Activated CD8-positive, alpha-beta memory T cell treated with anti-CD3 and anti-CD28 coated beads, Interleukin-2, amount 10 ng/mL, durations not matched to agents 7 days and 5 days (primary cell): ENCODE measurements around the gene TLCD1. TPM values are rescaled to one million over a fixed set of nuclear protein-coding genes. Genes with fewer than 3 reads are reported as not detected.
"Not testable (repeated sequence)": the region's sequence is repeated elsewhere in the genome, so short reads cannot be mapped to it uniquely, and the experiment has no call there.

Experiments
- ATAC-seq: fragments of 150-1000 bp; cut with Tn5 transposase; one replicate; pipeline ENCODE4 v1.10.0; 2021; ENCODE audit warnings: moderate library complexity
- CTCF ChIA-PET: fragments of 350-600 bp; sonication (Branson Sonifier 250); formaldehyde crosslinking; loops from one replicate; lab custom pipeline; 2021; ENCODE audit warnings: antibody characterized with exemption; lab: Charles Lee
- DNase-seq: peaks from one replicate; pipeline ENCODE4 v3.0.0-alpha.2; 2020
- H3K27ac Mint-ChIP-seq: one replicate; pipeline ENCODE4 v1.8.0; 2021; ENCODE audit warnings: mild to moderate bottlenecking, mixed read lengths
- H3K27me3 Mint-ChIP-seq: one replicate; pipeline ENCODE4 v1.8.0; 2021; ENCODE audit warnings: mixed read lengths
- H3K36me3 Mint-ChIP-seq: one replicate; pipeline ENCODE4 v1.8.0; 2021; ENCODE audit warnings: mild to moderate bottlenecking, mixed read lengths
- H3K4me1 Mint-ChIP-seq: one replicate; pipeline ENCODE4 v1.8.0; 2021; ENCODE audit warnings: mixed read lengths
- H3K4me3 Mint-ChIP-seq: one replicate; pipeline ENCODE4 v1.8.0; 2021; ENCODE audit warnings: mild to moderate bottlenecking, moderate library complexity, mixed read lengths
- H3K9me3 Mint-ChIP-seq: one replicate; pipeline ENCODE4 v1.8.0; 2022; ENCODE audit warnings: low read depth, mixed read lengths
- total RNA-seq, 2 experiments: library from RNA; stranded (reverse); gene quantifications; one replicate each; pipeline ENCODE4 v1.2.3, GENCODE V29; 2021

TLCD1 gene
- total RNA-seq, 2 experiments from 2014 or later: 3.2 to 5.6 TPM

DNA sequence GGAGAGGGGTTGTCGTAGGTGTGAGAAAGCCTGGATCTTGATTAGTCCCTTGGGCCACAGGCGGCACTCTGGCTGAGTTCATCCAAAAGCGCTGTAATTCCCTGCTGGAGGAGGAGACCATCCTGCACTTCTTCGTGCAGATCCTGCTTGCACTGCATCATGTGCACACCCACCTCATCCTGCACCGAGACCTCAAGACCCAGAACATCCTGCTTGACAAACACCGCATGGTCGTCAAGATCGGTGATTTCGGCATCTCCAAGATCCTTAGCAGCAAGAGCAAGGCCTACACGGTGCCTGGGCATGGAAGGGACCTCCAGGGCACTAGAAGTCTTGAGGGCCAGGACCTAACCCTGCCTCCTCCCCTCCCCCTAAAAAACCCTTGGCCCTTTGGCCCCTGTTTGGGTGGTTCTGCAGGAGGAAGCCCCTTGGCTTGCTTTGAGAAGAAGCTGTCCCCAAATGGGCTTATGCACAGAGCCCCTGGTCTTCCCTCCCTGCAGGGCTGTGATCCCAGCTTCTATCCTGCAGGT lies 8.7 kb upstream of the TLCD1 start:
- Mint-ChIP-seq H3K9me3 (peaks cover 2% of the 10 kb centered on the region), H3K36me3 (peaks cover 14% of the 10 kb centered on the region), H3K27me3 (no peaks in the 10 kb centered on the region), H3K4me3 (no peak overlapping the region), H3K4me1 (peaks cover 24% of the 10 kb centered on the region), H3K27ac (no peak overlapping the region)
- ATAC-seq (no peak), DNase-seq (no peak)
- CTCF ChIA-PET: interaction anchor here (1.3 to 12.9 kb wide), 3 partner anchors 8 to 218 kb away, joined by 3 to 591 read pairs (median 6); partner anchors contain the start of gene TRAF4

DNA sequence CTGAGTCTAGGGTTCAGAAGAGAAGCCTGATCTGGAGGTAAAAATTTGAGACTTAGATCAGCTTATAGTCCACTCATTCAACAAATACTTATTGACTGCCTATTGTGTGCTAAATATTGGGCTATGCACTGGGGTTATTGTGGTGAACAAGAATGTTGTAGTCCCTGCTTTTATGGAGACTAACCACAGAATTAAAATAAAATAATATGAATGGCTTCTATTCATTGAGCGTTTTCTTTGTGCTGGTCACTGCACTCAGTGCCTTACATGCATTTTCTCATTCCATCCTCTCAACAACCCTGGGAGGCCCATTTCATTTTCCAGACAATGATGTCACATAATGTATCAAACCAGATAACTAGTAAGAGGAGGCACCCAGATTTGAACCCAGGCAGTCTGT lies 7.3 kb upstream of the TLCD1 start:
- CTCF ChIA-PET: interaction anchor here (1.5 to 12.9 kb wide), 2 partner anchors 13 to 109 kb away, joined by 6 to 591 read pairs; partner anchors contain the start of genes FAM222B and TRAF4
- ATAC-seq: no peak
- peaks cover 5% of the 10 kb centered on the region for H3K36me3 Mint-ChIP-seq

DNA sequence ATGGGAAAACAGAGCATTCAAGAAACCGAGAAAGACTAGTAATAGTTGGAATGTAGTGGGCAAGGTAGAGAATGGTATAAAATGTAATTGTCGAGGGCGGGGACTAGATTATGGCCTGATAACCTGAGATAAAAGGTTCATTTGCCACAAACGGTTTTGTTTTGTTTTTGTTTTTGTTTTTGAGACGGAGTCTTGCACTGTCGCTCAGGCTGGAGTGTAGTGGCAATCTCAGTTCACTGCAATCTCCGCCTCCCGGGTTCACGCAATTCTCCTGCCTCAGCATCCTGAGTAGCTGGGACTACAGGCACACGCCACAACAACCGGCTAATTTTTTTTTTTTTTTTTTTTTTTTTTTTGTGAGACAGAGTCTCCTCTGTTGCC lies 3.9 kb upstream of the TLCD1 start:
- H3K27ac Mint-ChIP-seq: peak overlapping the region; percentile 1
- H3K9me3 Mint-ChIP-seq: no peaks in the 10 kb centered on the region
- no peak for DNase-seq
- no peak overlapping the region for H3K4me3 Mint-ChIP-seq
- ATAC-seq: no peak
- peaks cover 22% of the 10 kb centered on the region for H3K4me1 Mint-ChIP-seq
- H3K27me3 Mint-ChIP-seq: no peaks in the 10 kb centered on the region
- CTCF ChIA-PET: interaction anchor here (1.7 to 12.9 kb wide), 3 partner anchors 17 to 41 kb away, joined by 5 to 591 read pairs (median 7); partner anchors contain the start of gene TRAF4
- H3K36me3 Mint-ChIP-seq: peaks cover 4% of the 10 kb centered on the region

More for the DNA sequence above, 7.3 kb upstream of the TLCD1 start:
- Mint-ChIP-seq H3K27ac (no peak overlapping the region), H3K27me3 (no peaks in the 10 kb centered on the region), H3K4me1 (peaks cover 21% of the 10 kb centered on the region), H3K4me3 (no peak overlapping the region), H3K9me3 (no peaks in the 10 kb centered on the region)
- no peak for DNase-seq

GRCh38 chr17:28728364-28729200 lies 2.5 kb upstream of the TLCD1 start, which contains the start of gene NEK8:
Gene NEK8, plus strand, starts transcription at chr17:28728788. Its CDS starts 26 bp downstream, at chr17:28728814.
- H3K27me3 Mint-ChIP-seq: no peaks in the 10 kb centered on the region
- H3K36me3 Mint-ChIP-seq: peaks cover 17% of the 10 kb centered on the region
- H3K4me3 Mint-ChIP-seq: peak within 1 kb of the TSS; percentile 91
- CTCF ChIA-PET: interaction anchor here (1.1 to 12.9 kb wide), 23 partner anchors 9 to 400 kb away, joined by 3 to 591 read pairs (median 17); partner anchors contain the start of genes BLTP2, DHRS13, FAM222B and FLOT2
- H3K9me3 Mint-ChIP-seq: no peaks in the 10 kb centered on the region
- DNase-seq (peak; percentile 99), ATAC-seq (peak; percentile 52)
- H3K27ac Mint-ChIP-seq: peak within 1 kb of the TSS; percentile 94
- peaks cover 34% of the 10 kb centered on the region for H3K4me1 Mint-ChIP-seq

GRCh38 chr17:28726627-28727491 lies 826 bp upstream of the TLCD1 start:
- H3K4me1 Mint-ChIP-seq: peaks cover 47% of the 10 kb centered on the region
- CTCF ChIA-PET: interaction anchor here (0.7 to 12.9 kb wide), 62 partner anchors 8 to 419 kb away, joined by 3 to 591 read pairs (median 5); partner anchors contain the start of genes BLTP2, DHRS13, FAM222B and FLOT2
- ATAC-seq (peak; percentile 51), DNase-seq (peak; percentile 96)
- H3K4me3 Mint-ChIP-seq: peak overlapping the region; percentile 91
- no peaks in the 10 kb centered on the region for H3K27me3 Mint-ChIP-seq
- H3K27ac Mint-ChIP-seq: peak overlapping the region; percentile 94
- H3K36me3 Mint-ChIP-seq: peaks cover 30% of the 10 kb centered on the region
- H3K9me3 Mint-ChIP-seq: no peaks in the 10 kb centered on the region

GRCh38 chr17:28725660-28726225 lies 290 bp downstream of the TLCD1 start:
- no peaks in the 10 kb centered on the region for H3K9me3 Mint-ChIP-seq
- DNase-seq (peak; percentile 71), ATAC-seq (peak; percentile 1)
- no peaks in the 10 kb centered on the region for H3K27me3 Mint-ChIP-seq
- peak overlapping the region; percentile 79 for H3K4me3 Mint-ChIP-seq
- H3K4me1 Mint-ChIP-seq: peaks cover 54% of the 10 kb centered on the region
- peak overlapping the region; percentile 85 for H3K27ac Mint-ChIP-seq
- peaks cover 40% of the 10 kb centered on the region for H3K36me3 Mint-ChIP-seq
- CTCF ChIA-PET: interaction anchor here (1.0 to 12.9 kb wide), 35 partner anchors 13 to 406 kb away, joined by 3 to 591 read pairs (median 12); partner anchors contain the start of genes BLTP2, DHRS13, FAM222B and FLOT2

DNA sequence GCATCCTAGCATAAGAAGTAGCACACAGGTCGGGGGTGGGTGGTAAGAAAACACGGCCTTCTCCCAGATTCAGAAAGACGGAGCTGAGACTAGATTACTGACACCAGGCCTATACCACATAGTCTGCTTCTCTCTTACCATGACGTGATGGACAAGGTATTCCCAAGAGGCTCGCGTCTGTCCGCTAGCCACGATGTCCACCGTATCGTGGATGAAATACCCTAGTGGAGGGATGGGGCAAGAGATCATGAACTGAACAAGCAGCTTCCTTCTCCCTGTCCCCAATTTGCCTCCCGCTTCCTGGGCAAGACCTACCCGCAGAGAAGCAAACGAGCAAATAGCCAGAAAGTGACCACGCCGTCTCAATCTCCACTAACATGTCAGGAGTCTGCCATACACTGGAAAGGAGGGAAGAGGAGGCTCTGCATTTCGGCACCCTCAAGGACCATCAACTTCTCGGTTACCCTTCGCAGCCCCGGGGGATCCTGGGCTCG lies 820 bp downstream of the TLCD1 start:
- Mint-ChIP-seq H3K9me3 (no peaks in the 10 kb centered on the region), H3K27me3 (no peaks in the 10 kb centered on the region), H3K36me3 (peaks cover 45% of the 10 kb centered on the region), H3K27ac (peak overlapping the region; percentile 85), H3K4me1 (peaks cover 56% of the 10 kb centered on the region), H3K4me3 (peak overlapping the region; percentile 79)
- DNase-seq: peak; percentile 52
- CTCF ChIA-PET: interaction anchor here (1.1 to 12.9 kb wide), 10 partner anchors 13 to 392 kb away, joined by 3 to 591 read pairs (median 4); partner anchors contain the start of genes FLOT2 and TRAF4
- ATAC-seq: no peak

- peak overlapping the region; percentile 85 for H3K27ac Mint-ChIP-seq
- no peaks in the 10 kb centered on the region for H3K9me3 Mint-ChIP-seq
- H3K4me3 Mint-ChIP-seq: peak overlapping the region; percentile 79
- ATAC-seq (no peak), DNase-seq (no peak)
- peaks cover 53% of the 10 kb centered on the region for H3K4me1 Mint-ChIP-seq
- peaks cover 51% of the 10 kb centered on the region for H3K36me3 Mint-ChIP-seq
- no peaks in the 10 kb centered on the region for H3K27me3 Mint-ChIP-seq
- CTCF ChIA-PET: interaction anchor here (1.1 to 12.9 kb wide), 8 partner anchors 12 to 393 kb away, joined by 3 to 591 read pairs (median 4); partner anchors contain the start of genes FLOT2 and TRAF4
Measured at GRCh38 chr17:28724500-28725165, 1.4 kb downstream of the TLCD1 start.

GRCh38 chr17:28723836-28724499 lies 2.1 kb downstream of the TLCD1 start:
- peaks cover 51% of the 10 kb centered on the region for H3K36me3 Mint-ChIP-seq
- not testable (repeated sequence) for H3K27me3 Mint-ChIP-seq, ATAC-seq, H3K9me3 Mint-ChIP-seq, DNase-seq
- peak overlapping the region; percentile 85 for H3K27ac Mint-ChIP-seq
- H3K4me3 Mint-ChIP-seq: peak overlapping the region; percentile 79
- CTCF ChIA-PET: interaction anchor here (1.1 to 12.9 kb wide), 6 partner anchors 23 to 393 kb away, joined by 3 to 591 read pairs (median 5); partner anchors contain the start of genes FLOT2, PHF12 and TRAF4
- H3K4me1 Mint-ChIP-seq: peaks cover 53% of the 10 kb centered on the region

- Mint-ChIP-seq H3K4me1 (peaks cover 55% of the 10 kb centered on the region), H3K27ac (peak overlapping the region; percentile 85), H3K4me3 (peak overlapping the region; percentile 41), H3K9me3 (no peaks in the 10 kb centered on the region), H3K27me3 (peaks cover 4% of the 10 kb centered on the region), H3K36me3 (peaks cover 51% of the 10 kb centered on the region)
- CTCF ChIA-PET: interaction anchor here (1.5 to 12.9 kb wide), 4 partner anchors 23 to 394 kb away, joined by 4 to 591 read pairs (median 16); partner anchors contain the start of genes FLOT2, PHF12 and TRAF4
- no peak for DNase-seq
- ATAC-seq: no peak
Measured at GRCh38 chr17:28723159-28723835, 2.7 kb downstream of the TLCD1 start.
